Measurements from ENCODE around the gene APOC3.

The APOC3 gene

DNA sequence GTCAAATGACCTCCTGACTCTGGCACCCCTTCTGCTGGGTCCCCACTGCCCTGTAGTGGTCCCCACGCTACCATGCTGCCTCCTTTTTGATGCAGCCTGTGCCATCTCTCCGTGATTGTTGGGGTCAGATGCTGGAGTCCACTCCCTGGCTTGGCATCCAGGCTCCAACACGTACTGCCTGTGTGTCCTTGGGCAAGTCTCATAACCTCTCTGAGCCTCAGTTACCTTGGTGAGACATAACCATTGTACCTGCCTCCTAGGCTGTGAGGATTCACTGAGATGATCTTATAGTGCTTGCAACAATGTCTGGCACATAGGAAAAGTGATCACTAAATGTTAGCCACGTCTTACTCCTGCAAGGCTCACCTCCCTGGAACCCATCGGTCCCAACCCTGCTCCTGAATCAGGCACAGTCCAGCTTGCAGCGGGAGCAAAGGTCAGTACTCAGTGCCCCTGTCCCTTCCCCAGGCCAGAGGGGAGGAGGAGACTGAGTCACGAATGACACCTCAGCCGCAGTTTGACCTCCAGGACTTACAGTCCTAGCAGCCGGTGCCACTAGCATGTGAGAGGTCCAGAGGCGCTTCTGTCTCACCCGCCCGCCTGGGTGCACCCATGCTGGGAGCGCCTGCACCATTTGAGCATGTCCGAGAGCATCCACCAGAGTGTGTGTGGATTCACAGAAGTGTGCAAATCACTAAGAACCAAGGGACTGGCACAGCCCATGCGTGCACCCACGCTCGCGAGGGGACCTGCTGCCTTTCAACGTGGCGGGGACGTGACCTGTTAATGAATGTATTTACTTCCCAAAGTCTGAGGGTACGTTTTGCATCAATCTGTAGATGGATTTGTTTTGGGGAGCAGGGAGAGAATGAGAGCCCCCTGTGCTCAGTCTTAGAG, 3.6 kb upstream of the APOC3 start:
- no peak for TF ChIP-seq ZFX (IDR thresholded peaks at IDR 0.05)
- TF ChIP-seq CTCF (conservative IDR thresholded peaks at IDR 0.05): no peak

DNA sequence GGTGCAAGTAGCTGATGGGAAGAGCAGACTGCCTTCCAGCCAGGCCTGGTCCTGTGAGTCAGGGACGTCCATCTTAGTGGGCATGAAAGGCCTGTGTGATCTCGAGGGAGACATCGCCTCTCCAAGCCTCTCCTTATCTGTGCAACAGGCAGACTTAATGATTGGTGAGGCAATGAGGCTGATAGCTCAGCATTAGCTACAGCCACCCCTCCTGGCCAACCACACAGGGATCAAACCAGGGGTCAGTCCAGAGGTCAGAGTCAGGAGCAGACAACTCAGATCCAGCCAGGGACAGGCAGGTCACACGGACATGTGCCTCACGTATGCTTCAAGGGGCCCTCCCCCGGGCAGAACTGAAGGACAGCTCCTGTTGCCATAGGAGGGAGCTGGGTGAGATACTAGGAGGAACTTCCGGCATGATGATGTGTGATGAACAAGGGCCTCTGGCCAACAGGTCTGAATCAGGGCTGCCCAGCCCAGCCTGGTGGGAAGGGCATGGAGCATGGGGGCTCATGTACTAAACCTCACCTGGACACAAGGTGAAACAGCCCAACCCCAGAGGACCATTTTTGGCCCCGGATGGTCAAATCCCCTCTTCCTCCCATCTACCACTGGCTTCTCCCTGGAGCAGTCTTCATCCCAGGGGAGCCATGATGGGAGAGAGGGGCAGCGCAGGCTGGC, 2.8 kb upstream of the APOC3 start:
- TF ChIP-seq CTCF (conservative IDR thresholded peaks at IDR 0.05) (no peak), ZFX (IDR thresholded peaks at IDR 0.05) (no peak)
- H3K27ac ChIP-seq: no peak overlapping the region

More for the DNA sequence above, 3.6 kb upstream of the APOC3 start:
- H3K27ac ChIP-seq: no peak overlapping the region

- TF ChIP-seq ZFX (IDR thresholded peaks at IDR 0.05) (no peak), CTCF (conservative IDR thresholded peaks at IDR 0.05) (no peak)
- no peak overlapping the region for H3K27ac ChIP-seq
Measured at GRCh38 chr11:116827461-116827860, 2.2 kb upstream of the APOC3 start.

DNA sequence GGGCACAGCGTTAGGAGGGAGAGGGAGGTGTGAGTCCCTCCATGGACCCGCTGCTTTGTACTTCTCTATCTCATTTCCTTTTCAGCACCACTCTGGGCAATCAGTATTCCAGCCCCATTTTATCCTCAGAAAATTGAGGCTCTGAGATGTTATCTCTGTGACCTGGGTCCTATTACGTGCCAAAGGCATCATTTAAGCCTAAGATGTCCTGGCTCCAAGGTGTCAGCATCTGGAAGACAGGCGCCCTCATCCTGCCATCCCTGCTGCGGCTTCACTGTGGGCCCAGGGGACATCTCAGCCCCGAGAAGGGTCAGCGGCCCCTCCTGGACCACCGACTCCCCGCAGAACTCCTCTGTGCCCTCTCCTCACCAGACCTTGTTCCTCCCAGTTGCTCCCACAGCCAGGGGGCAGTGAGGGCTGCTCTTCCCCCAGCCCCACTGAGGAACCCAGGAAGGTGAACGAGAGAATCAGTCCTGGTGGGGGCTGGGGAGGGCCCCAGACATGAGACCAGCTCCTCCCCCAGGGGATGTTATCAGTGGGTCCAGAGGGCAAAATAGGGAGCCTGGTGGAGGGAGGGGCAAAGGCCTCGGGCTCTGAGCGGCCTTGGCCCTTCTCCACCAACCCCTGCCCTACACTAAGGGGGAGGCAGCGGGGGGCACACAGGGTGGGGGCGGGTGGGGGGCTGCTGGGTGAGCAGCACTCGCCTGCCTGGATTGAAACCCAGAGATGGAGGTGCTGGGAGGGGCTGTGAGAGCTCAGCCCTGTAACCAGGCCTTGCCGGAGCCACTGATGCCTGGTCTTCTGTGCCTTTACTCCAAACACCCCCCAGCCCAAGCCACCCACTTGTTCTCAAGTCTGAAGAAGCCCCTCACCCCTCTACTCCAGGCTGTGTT, 829 bp upstream of the APOC3 start:
- H3K27ac ChIP-seq: no peak overlapping the region
- TF ChIP-seq CTCF (conservative IDR thresholded peaks at IDR 0.05) (no peak), ZFX (IDR thresholded peaks at IDR 0.05) (no peak)

DNA sequence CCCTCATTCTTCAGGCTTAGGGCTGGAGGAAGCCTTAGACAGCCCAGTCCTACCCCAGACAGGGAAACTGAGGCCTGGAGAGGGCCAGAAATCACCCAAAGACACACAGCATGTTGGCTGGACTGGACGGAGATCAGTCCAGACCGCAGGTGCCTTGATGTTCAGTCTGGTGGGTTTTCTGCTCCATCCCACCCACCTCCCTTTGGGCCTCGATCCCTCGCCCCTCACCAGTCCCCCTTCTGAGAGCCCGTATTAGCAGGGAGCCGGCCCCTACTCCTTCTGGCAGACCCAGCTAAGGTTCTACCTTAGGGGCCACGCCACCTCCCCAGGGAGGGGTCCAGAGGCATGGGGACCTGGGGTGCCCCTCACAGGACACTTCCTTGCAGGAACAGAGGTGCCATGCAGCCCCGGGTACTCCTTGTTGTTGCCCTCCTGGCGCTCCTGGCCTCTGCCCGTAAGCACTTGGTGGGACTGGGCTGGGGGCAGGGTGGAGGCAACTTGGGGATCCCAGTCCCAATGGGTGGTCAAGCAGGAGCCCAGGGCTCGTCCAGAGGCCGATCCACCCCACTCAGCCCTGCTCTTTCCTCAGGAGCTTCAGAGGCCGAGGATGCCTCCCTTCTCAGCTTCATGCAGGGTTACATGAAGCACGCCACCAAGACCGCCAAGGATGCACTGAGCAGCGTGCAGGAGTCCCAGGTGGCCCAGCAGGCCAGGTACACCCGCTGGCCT, 641 bp downstream of the APOC3 start:
- TF ChIP-seq CTCF (conservative IDR thresholded peaks at IDR 0.05) (no peak), ZFX (IDR thresholded peaks at IDR 0.05) (no peak)
- no peak overlapping the region for H3K27ac ChIP-seq

DNA sequence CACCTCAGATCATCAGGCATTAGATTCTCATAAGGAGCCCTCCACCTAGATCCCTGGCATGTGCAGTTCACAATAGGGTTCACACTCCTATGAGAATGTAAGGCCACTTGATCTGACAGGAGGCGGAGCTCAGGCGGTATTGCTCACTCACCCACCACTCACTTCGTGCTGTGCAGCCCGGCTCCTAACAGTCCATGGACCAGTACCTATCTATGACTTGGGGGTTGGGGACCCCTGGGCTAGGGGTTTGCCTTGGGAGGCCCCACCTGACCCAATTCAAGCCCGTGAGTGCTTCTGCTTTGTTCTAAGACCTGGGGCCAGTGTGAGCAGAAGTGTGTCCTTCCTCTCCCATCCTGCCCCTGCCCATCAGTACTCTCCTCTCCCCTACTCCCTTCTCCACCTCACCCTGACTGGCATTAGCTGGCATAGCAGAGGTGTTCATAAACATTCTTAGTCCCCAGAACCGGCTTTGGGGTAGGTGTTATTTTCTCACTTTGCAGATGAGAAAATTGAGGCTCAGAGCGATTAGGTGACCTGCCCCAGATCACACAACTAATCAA, 2.2 kb downstream of the APOC3 start:
- no peak overlapping the region for H3K27ac ChIP-seq
- no peak for TF ChIP-seq CTCF (conservative IDR thresholded peaks at IDR 0.05)

Data from C4-2B (cell line).